Natural killer cell (primary cell): ENCODE results near the gene RAB9B. TPM values are rescaled to one million over a fixed set of nuclear protein-coding genes. Genes with fewer than 3 reads are reported as not detected.

ENCODE experiments used
- ATAC-seq, 3 donors: fragments of 150-1000 bp in 2 of 3; fragments of 200-7000 bp in 1 of 3; cut with Tn5 transposase; 1 replicate in 1 of 3; 2 replicates in 2 of 3; pipeline ENCODE4 v1.10.0; 2021; ENCODE audit warnings: mild to moderate bottlenecking in 2 of 3, moderate library complexity in 2 of 3
- DNase-seq, 2 donors: peaks; one replicate each; pipeline versions ENCODE4 v3.0.0 to v3.0.0-alpha.2; 2013 to 2021; ENCODE audit warnings: mixed read lengths in 1 of 2
- H3K27ac ChIP-seq: one replicate; pipeline ENCODE4 v1.5.1; 2013; ENCODE audit warnings: mild to moderate bottlenecking, low read length
- H3K27me3 ChIP-seq: one replicate; pipeline ENCODE4 v1.6.1; 2013; ENCODE audit warnings: low read length; ENCODE audit not compliant: control insufficient read depth, insufficient read depth
- H3K36me3 ChIP-seq: one replicate; pipeline ENCODE4 v1.6.1; 2013; ENCODE audit warnings: low read length; ENCODE audit not compliant: control insufficient read depth, insufficient read depth
- H3K4me1 ChIP-seq: one replicate; pipeline ENCODE4 v1.6.1; 2013; ENCODE audit warnings: low read length; ENCODE audit not compliant: control insufficient read depth, insufficient read depth
- H3K4me3 ChIP-seq: one replicate; pipeline ENCODE4 v1.5.1; 2013; ENCODE audit warnings: low read length
- H3K9me3 ChIP-seq: one replicate; pipeline ENCODE4 v1.6.1; 2013; ENCODE audit warnings: low read length; ENCODE audit not compliant: control insufficient read depth, insufficient read depth
- H3K27ac Mint-ChIP-seq, 2 donors: one replicate each; pipeline ENCODE4 v1.8.0; 2022; ENCODE audit warnings: mild to moderate bottlenecking in 2 of 2, mixed read lengths in 2 of 2, moderate library complexity in 1 of 2
- H3K27me3 Mint-ChIP-seq, 2 donors: one replicate each; pipeline ENCODE4 v1.8.0; 2022; ENCODE audit warnings: low read depth in 2 of 2, mixed read lengths in 2 of 2
- H3K36me3 Mint-ChIP-seq: one replicate; pipeline ENCODE4 v1.8.0; 2022; ENCODE audit warnings: mixed read lengths
- H3K4me1 Mint-ChIP-seq, 2 donors: one replicate each; pipeline ENCODE4 v1.8.0; 2022; ENCODE audit warnings: mixed read lengths in 2 of 2
- H3K4me3 Mint-ChIP-seq: one replicate; pipeline ENCODE4 v1.8.0; 2022; ENCODE audit warnings: mild to moderate bottlenecking, moderate library complexity, mixed read lengths
- H3K9me3 Mint-ChIP-seq, 2 donors: one replicate each; pipeline ENCODE4 v1.8.0; 2022; ENCODE audit warnings: mixed read lengths in 2 of 2
- CTCF ChIP-seq: fragments of 200-600 bp; IDR thresholded peaks from one replicate; pipeline ENCODE4 v1.8.0; 2022; ENCODE audit warnings: antibody characterized with exemption
- WGBS: methylation state at CpG from one replicate; pipeline ENCODE4 v1.1.7; 2013; ENCODE audit warnings: missing lambda C conversion rate; ENCODE audit not compliant: insufficient coverage; 5-methylcytosine and 5-hydroxymethylcytosine counted together
- intact Hi-C: fragments of 100-400 bp; cut with micrococcal nuclease; formaldehyde crosslinking; loops from one replicate; pipeline ENCODE4 v1.14.2; 2022
- total RNA-seq, 4 donors: library from RNA; stranded (reverse); fragments of 120-200 nt in 1 of 4; gene quantifications; one replicate each; pipeline versions ENCODE4 v1.2.3 to v1.2.4, GENCODE V29; 2013 to 2022

The RAB9B gene
- total RNA-seq, 3 donors from 2014 or later (not counting 1 experiment from before 2014, with no cell fraction given), result 0.45 to 0.64 (median 0.50) TPM

- ATAC-seq, result no peak
- no peak for TF ChIP-seq CTCF
- Mint-ChIP-seq H3K4me1 (no peaks in the 10 kb centered on the region), H3K36me3 (no peaks in the 10 kb centered on the region), H3K27me3 (peaks cover 0 to 35% of the 10 kb centered on the region in 2 donors), H3K9me3 (no peaks in the 10 kb centered on the region), H3K4me3 (no peak overlapping the region), H3K27ac (no peak overlapping the region)
- Histone ChIP-seq H3K4me1 (no peaks in the 10 kb centered on the region), H3K27ac (no peak overlapping the region), H3K9me3 (no peaks in the 10 kb centered on the region), H3K4me3 (no peak overlapping the region), H3K36me3 (no peaks in the 10 kb centered on the region), H3K27me3 (no peaks in the 10 kb centered on the region)
- WGBS, result 90% methylated on average over 3 of the region's 4 CpGs
- intact Hi-C loops, result no loop called here
- no peak for DNase-seq
Observed at GRCh38 chrX:103806862-103807474, 25.1 kb downstream of the RAB9B start.

GRCh38 chrX:103805860-103806259, 26.2 kb downstream of the RAB9B start:
- no peaks in the 10 kb centered on the region for H3K4me1 ChIP-seq
- no peak overlapping the region for H3K27ac ChIP-seq
- no peak overlapping the region for H3K4me3 Mint-ChIP-seq
- ATAC-seq (no peak), DNase-seq (no peak)
- H3K36me3 ChIP-seq, result no peaks in the 10 kb centered on the region
- no peaks in the 10 kb centered on the region for H3K27me3 ChIP-seq
- no peak overlapping the region for H3K4me3 ChIP-seq
- H3K9me3 Mint-ChIP-seq, result no peaks in the 10 kb centered on the region
- H3K9me3 ChIP-seq, result no peaks in the 10 kb centered on the region
- H3K27ac Mint-ChIP-seq, result no peak overlapping the region
- intact Hi-C loops, result no loop called here
- no peaks in the 10 kb centered on the region for H3K36me3 Mint-ChIP-seq
- no peak for TF ChIP-seq CTCF
- H3K4me1 Mint-ChIP-seq, result no peaks in the 10 kb centered on the region
- peaks cover 0 to 32% of the 10 kb centered on the region in 2 donors for H3K27me3 Mint-ChIP-seq

GRCh38 chrX:103800318-103800717, 31.7 kb downstream of the RAB9B start:
- H3K27ac Mint-ChIP-seq, result no peak overlapping the region
- H3K9me3 Mint-ChIP-seq, result no peaks in the 10 kb centered on the region
- ATAC-seq (no peak), DNase-seq (no peak)
- H3K4me3 Mint-ChIP-seq, result no peak overlapping the region
- TF ChIP-seq CTCF, result no peak
- H3K27me3 Mint-ChIP-seq, result peaks cover 0 to 16% of the 10 kb centered on the region in 2 donors
- Histone ChIP-seq H3K36me3 (no peaks in the 10 kb centered on the region), H3K4me1 (no peaks in the 10 kb centered on the region), H3K27me3 (no peaks in the 10 kb centered on the region), H3K27ac (no peak overlapping the region), H3K4me3 (no peak overlapping the region), H3K9me3 (no peaks in the 10 kb centered on the region)
- intact Hi-C loops, result no loop called here
- no peaks in the 10 kb centered on the region for H3K4me1 Mint-ChIP-seq
- no peaks in the 10 kb centered on the region for H3K36me3 Mint-ChIP-seq
- WGBS, result no CpG with 5 or more reads among the region's 2 CpGs

GRCh38 chrX:103797691-103798090, 34.4 kb downstream of the RAB9B start:
- Histone ChIP-seq H3K9me3 (no peaks in the 10 kb centered on the region), H3K27me3 (no peaks in the 10 kb centered on the region), H3K4me3 (no peak overlapping the region), H3K4me1 (no peaks in the 10 kb centered on the region), H3K36me3 (no peaks in the 10 kb centered on the region), H3K27ac (no peak overlapping the region)
- H3K9me3 Mint-ChIP-seq, result no peaks in the 10 kb centered on the region
- no peaks in the 10 kb centered on the region for H3K4me1 Mint-ChIP-seq
- H3K4me3 Mint-ChIP-seq, result no peak overlapping the region
- no peak for TF ChIP-seq CTCF
- H3K27me3 Mint-ChIP-seq, result peaks cover 0 to 15% of the 10 kb centered on the region in 2 donors
- no peaks in the 10 kb centered on the region for H3K36me3 Mint-ChIP-seq
- DNase-seq, result no peak
- ATAC-seq, result no peak
- no peak overlapping the region for H3K27ac Mint-ChIP-seq
- intact Hi-C loops, result no loop called here
- WGBS, result 100% methylated on average over 2 of the region's 2 CpGs
